Fibroblast of skin of abdomen (primary cell): ENCODE measurements around the gene WDR1.

Source experiments
- DNase-seq: peaks from one replicate; pipeline ENCODE4 v3.0.0-alpha.2; 2013

The WDR1 gene

DNA sequence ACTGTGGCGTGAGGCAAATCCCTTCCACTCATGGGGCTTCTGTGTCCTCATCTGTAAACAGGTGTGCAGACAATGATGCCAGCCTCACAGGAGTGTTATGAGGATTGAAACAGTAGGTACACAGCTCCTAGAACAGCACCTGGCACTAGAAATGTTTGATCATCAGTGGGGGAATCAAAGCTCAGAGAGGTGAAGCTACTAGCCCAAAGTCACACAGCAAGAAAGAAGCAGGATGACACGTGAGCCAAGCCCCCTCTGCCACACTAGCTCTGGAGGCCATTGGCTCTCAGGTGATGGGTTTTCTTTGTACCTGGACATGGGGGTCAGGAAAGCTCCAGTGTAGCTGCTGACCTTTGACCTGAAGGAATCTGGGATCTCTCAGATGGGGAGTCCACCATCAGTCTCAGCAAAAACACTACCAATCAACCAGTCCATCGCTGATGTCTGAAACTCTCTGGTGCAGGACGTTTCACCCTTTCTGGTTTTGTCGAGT is 81.9 kb downstream of the WDR1 start:
- no peak for DNase-seq

GRCh38 chr4:10034136-10034535 is 82.5 kb downstream of the WDR1 start:
- no peak for DNase-seq

GRCh38 chr4:10033191-10033881 is 83.3 kb downstream of the WDR1 start:
- DNase-seq: peak; percentile 84

GRCh38 chr4:10032625-10033024 is 84.0 kb downstream of the WDR1 start:
- peak; percentile 59 for DNase-seq

DNA sequence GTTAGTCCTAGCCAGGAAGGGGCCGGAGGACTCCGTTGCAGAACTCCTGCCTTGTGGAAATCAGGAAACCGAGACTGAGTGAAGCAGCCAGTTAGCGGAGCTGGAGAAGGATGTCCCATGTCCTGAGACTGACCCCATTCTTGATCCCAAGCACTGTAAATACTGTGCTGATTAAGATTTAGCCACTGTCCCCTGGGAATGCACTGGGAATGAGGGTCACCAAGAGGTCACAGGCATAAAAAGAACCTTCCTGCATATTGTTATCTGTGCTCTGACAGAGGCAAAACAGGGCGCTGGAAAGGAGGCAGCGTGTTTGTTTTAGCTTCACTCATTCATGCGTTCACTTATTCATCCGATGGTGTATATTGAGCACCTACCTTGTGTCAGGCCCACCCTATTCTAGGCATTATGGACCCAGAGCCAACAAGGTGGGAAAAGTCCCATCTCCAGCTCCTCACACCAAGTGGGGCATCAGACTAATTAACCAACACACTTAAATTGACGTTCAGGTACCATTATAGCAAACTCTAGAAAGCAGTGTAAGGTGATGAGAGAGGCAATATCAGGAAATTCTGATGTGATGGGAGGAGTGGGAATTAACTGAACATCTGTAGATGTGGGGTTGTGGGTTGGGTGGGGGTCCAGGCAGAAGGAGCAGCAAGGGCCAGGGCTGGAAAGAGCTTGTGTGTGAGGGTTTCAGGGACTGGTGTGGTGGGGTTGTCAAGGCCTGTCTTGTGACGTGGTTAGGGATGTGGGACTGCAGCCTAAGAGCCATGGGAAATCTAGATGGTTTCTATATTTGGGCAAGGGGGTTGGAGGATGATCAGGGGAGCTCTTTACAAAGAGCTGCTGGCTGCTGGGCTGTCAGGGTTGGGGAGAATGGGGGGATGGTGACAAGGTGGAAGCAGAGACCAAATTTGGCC is 84.7 kb downstream of the WDR1 start:
- no peak for DNase-seq

GRCh38 chr4:10030972-10031667 is 85.5 kb downstream of the WDR1 start:
- DNase-seq: no peak

GRCh38 chr4:10029403-10029802 is 87.2 kb downstream of the WDR1 start:
- DNase-seq: no peak

DNA sequence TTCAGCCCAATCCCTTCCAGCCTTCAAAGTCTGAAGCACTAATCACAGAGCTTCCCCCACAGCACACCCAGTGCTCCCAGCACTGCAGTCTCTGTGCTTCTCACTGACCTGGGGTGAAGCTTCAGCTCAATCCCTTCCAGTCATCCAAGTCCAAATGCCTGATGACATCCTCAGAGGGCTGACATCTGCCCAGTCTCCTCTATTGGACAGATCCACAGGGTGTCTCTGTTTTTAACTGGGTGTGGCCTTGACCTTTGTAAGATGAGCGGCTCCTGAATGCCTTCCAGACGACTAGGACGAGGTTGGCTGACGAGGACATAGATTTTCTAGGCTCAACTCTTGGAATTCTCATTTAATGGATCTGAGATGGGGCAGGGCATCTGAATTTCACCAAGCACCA is 87.7 kb downstream of the WDR1 start:
- no peak for DNase-seq

GRCh38 chr4:10026485-10026884 is 90.1 kb downstream of the WDR1 start:
- no peak for DNase-seq

DNA sequence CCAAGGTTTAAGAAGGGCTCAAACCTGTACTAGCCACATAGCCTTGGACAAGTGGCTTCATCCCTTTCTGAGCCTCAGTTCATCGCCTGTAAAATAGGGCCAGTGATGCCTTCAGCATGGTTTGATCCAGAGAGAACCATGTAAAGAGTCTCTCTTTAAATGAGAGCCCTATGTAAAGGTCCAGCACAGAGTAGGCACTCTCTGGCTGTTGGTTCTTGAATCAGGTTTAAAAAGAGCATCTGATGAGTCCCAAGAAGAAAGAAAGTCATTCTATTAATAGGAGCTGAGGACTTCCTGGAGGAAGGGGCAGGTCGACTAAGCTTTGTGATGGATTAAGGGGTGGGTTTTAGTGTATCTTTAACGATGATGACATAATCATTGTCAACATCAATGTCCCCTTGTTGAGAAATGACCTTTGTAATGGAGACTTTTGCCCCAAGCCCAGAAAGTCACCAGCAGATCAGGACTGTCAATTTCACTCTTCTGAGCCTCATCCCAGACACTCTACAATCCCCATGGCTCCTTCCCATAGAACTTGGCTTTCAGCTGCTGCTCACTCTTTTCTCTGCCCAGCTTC is 91.3 kb downstream of the WDR1 start:
- no peak for DNase-seq
